NT2/D1 (cell line): Measurements from ENCODE around the gene CD99L2.

Source experiments
- YY1 ChIP-seq: IDR thresholded peaks from 2 replicates; pipeline ENCODE4 v1.6.1; 2011; ENCODE audit not compliant: insufficient read length, insufficient read depth
- ZNF274 ChIP-seq: IDR thresholded peaks from 2 replicates; pipeline ENCODE4 v1.6.1; 2011; ENCODE audit warnings: mild to moderate bottlenecking, low read depth, low read length

- TF ChIP-seq ZNF274: no peak
- no peak for TF ChIP-seq YY1
These were observed 130.4 kb downstream of the CD99L2 start for GRCh38 chrX:150768132-150768485.
